Subcutaneous adipose tissue (tissue), 4 donors: ENCODE results near the gene ILF3. TPM values are rescaled to one million over a fixed set of nuclear protein-coding genes. Genes with fewer than 3 reads are reported as not detected.

Experiments used
- total RNA-seq, 4 donors: library from RNA; depleted of rRNA; stranded (reverse); fragments of >200 nt; gene quantifications; one replicate each; pipeline ENCODE4 v1.1.0, GENCODE V29; 2016
- TF ChIP-seq, protein P1 (sequence below): fragments of 450-650 bp; IDR thresholded peaks from one replicate; pipeline ENCODE4 v1.5.1; 2016; ENCODE audit warnings: low read depth, mild to moderate bottlenecking, control low read depth, antibody characterized with exemption, moderate library complexity

Gene ILF3
- total RNA-seq, 4 donors from 2014 or later: 56.8 to 103 (median 77.7) TPM

GRCh38 chr19:10691883-10692282, 37.7 kb downstream of the ILF3 start:
- TF ChIP-seq, protein P1, sequence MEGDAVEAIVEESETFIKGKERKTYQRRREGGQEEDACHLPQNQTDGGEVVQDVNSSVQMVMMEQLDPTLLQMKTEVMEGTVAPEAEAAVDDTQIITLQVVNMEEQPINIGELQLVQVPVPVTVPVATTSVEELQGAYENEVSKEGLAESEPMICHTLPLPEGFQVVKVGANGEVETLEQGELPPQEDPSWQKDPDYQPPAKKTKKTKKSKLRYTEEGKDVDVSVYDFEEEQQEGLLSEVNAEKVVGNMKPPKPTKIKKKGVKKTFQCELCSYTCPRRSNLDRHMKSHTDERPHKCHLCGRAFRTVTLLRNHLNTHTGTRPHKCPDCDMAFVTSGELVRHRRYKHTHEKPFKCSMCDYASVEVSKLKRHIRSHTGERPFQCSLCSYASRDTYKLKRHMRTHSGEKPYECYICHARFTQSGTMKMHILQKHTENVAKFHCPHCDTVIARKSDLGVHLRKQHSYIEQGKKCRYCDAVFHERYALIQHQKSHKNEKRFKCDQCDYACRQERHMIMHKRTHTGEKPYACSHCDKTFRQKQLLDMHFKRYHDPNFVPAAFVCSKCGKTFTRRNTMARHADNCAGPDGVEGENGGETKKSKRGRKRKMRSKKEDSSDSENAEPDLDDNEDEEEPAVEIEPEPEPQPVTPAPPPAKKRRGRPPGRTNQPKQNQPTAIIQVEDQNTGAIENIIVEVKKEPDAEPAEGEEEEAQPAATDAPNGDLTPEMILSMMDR: no peak

DNA sequence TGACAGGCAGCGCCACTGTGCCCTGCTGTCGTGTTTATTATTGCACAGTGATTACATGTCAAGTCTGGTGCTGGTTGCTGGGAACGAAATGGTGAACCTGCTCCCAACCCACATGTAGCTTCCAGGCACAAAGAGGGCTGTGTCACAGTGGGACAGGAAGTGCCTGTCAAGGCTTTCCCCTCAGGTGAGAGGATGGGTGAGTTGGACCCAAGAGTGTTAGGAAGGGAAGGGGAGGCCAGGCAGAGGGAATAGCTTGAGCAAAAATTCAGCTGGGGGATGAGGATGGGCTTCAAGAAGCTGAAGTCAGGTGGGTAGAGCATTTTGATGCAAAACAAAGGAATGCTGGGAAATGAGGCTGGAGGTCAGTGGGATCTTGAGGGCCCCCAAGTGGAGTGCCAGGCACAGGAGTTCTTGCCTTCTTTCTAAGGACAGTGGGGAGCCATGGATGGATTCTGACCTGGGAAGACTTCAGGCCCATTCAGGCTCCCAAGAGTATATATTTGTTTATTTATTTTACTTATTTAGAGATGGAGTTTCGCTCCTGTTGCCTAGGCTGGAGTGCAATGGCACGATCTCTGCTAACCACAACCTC, 38.6 kb downstream of the ILF3 start:
- TF ChIP-seq, protein P1: no peak

DNA sequence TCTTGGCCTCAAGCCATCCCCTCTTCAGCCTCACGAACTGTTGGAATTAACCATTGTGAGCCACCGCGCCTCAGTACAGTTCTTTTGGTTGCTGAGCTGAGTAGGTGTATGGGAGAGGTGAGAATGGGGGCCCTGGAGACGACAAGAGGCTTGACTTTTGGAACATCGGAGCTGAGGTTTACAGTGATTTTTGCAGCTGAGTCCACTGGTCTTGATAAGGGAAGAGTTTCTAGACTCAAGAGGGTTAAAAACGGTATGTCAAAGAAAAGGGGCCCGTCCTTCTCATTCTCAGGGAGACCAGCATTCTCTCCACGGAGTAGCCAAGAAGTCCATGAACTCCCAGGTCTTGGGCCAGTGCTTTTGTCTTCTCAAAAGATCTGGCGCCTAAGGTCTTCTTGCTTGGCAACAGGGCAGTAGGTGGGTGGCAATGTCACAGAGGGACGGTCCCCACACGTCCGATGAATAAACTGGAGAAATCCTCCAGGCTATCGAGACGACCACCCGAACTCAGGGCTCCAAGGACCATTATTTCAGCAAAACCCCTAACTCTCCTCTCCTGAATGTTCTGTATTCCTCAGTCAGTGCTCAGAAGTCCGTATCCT, 40.7 kb downstream of the ILF3 start:
- TF ChIP-seq, protein P1: no peak

DNA sequence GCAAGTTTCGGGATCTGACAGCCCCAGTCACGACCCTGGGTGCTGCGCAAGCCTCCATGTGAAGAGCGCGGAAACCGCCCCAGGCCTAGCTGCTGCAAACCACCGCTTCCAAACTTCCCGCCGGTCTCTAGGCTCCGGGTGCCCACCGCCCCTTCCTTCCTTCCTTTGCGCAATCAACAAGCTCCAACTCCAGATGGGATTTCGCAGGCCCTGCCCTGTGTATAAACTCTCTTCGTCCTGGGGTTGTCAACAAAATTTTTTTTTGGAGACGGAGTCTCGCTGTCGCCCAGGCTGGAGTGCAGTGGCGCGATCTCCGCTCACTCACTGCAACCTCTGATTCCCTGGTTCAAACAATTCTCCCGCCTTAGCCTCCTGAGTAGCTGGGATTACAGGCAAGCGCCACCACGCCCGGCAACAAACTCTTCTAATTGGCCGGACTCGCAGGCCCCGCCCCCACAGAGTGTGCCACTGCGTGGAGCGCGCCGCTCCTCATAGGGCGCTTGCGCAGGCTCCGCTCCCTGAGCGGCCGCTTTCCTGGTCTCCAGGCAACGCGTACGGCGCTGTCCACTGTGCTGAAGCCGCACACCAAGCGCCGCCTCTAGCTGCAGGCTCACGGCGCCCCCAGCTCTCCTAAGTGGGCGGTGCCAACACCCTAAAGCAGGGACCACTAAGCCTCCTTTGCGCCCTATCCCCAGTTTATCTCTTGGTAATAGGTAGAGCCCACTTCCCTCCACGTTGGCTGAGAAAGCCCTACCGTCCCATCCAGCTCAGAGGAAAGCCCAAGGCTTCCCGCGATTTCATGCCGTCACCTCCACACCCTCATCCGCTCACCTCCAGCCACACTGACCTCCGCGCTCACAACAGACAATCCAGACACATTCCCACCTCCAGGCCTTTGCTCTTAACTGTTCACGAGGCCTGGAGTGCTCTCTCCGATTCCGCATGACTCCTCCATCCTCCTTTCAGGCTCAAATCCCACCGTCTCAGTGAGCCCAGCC, 41.6 kb downstream of the ILF3 start:
- TF ChIP-seq, protein P1: no peak

DNA sequence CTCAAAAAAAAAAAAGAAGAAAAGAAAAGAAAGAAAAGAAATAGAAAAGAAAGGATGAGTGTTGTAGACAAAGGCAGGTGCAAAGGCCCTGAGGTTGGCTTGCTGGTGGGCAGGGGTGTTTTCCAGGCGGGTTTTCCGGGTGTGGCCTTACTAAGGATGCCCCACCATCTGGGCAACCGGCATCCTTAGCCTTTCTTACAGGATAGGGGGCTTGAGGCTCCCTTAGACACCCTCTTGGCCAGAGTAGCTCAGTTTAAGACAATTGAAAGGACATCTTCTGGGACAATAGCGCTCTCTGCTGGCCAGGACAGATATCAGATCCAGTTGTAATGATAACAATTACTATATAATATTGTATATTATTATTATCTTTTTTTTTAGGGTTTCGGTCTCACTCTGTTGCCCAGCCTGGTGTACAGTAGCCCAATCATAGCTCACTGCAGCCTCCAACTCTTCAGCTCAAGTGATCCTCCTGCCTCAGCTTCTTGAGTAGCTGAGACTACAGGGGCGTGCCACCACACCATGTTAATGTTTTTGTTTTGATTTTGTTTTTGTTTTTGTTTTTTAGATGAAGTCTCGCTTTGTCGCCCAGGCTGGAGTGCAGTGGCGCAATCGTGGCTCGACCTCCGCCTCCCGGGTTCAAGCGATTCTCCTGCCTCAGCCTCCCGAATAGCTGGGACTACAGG, 45.6 kb downstream of the ILF3 start:
- TF ChIP-seq, protein P1: no peak

- TF ChIP-seq, protein P1: no peak
Measured at GRCh38 chr19:10701955-10702525, 47.9 kb downstream of the ILF3 start.
